G401.6 (cell line): ENCODE results near the gene MYT1.

ENCODE experiments used
- FAIRE-seq: peaks from 2 replicates; lab custom pipeline; 2012; peaks lifted over from hg19 to GRCh38; lab: Jason Lieb, UNC

The MYT1 gene

DNA sequence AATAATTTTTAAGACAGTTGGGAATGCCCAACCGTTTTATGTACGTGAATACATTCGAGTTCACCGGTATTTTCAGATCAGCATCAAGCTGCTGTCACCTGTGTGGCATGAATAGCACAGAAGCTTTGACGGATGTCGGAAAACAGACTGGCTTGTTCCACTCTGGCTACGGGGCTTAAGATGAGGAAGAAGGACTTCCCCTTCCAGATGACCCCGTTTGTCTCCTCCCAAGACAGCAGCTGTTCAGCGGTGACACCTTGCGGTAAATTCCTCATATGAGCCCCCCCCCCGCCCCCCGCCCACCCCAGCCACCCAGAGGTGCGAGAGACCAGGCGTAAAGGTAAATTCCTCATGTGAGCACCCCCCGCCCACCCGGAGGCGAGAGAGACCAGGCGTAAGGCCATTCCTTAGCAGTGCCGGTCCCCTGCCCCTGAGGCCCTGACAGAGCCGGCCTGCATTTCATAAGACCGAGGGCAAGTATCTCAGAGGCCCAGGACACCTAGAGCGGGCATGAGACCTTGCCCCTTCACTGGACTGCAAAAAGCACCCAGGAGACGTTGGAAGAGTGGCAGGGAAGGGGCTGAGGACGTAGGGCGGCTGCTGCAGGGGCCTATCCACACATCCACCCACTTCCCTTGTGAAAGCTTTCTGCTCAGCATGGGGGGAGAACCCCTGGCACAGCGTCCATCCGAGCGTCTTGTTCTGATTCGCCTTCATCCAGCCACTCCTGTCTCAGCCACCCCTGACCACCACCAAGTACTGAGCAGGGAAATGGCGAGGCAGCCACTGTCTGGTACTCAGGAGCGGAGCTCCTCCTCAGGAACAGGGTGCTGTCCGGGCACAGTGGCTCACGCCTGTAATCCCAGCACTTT lies 84.0 kb downstream of the MYT1 start:
- no peak for FAIRE-seq

DNA sequence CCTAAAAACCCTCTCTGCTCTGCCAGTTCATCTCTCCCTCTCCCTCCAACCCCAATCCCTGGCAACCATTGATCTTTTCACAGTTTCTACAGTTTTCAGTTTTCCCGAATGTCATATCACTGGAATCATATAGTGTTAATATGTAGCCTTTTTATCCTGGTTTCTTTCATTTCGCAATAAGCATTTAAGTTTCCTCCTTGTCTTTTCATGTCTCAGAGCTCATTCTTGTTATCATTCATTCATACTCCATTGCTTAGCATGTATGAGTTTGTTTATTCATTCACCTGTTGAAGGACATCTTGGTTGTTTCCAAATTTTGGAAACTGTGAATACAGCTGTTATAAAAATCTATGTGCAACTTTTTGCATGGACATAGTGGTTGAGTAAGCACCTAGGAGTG lies 85.8 kb downstream of the MYT1 start:
- no peak for FAIRE-seq

DNA sequence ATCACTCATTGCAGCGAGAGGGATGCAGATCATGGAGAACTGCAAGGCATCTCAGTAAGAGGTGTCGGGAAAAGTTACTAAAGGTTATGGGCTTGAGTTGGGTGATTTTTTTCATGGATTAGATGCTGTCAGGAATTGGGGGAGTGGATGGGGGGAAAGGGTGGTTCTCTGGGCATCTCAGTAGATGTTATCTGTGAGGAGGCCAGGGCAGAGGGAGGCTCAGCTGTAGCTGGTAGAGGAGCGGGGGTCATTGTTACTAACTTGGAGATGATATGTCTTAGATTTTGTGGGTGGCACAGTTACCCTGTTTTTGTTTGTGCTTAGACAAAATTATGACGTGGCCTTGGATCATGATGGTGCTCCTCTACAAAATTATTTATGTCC lies 88.7 kb downstream of the MYT1 start:
- no peak for FAIRE-seq

- FAIRE-seq, result no peak
These were observed 89.2 kb downstream of the MYT1 start for GRCh38 chr20:64253443-64253842.

GRCh38 chr20:64254156-64254555 lies 89.9 kb downstream of the MYT1 start:
- no peak for FAIRE-seq

- no peak for FAIRE-seq
These were observed 90.5 kb downstream of the MYT1 start for GRCh38 chr20:64254571-64255360.

DNA sequence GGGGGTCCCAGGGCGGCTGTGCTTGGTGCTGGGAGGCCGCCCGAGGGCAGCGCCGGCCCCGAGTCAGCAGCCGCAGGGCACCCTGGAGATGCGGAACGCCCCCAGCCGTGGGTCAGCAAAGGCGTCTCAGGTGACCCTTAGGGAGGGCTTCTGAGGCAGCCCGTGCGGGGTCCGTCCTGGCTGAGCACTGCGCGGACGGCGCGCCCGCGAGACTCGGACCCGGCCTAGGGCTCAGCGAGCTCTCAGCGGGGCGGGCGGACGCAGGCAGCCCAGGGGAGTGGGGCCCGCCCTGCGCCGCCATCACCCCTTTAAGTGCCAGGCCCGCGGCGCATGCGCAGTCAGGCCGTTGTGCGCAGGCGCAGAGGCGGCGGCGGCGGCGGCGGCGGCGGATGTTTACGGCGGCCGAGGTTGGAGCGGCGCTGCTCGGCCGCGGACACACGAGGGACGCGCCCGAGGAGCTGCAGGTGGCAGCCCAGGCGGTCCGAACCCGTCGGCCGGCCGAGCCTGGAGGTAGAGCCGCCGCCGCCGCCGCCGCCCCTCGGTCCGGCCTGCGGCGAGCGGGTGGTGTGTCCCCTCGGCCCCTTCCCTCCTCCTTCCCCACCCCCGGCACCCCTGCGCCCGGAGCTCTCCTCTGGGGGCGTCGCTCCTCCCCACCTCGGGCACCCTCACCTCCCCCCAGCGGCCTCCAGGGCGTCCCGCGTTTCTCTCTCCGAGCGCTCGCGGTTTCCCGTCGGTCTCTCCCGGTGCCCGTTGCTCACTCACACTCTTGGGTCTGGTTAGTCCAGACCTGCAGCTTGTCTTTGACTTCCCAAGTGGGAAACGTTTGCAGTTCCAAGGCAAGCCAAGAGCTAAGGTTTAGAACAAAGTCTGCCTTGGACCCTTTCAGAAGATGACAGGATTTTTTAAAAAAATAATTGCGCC lies 91.4 kb downstream of the MYT1 start, which contains the start of gene PCMTD2:
TSS of gene PCMTD2 (plus strand) at position 388 of the 921 bp plus-strand sequence. CDS start 4,218 bp downstream, outside the sequence.
- FAIRE-seq, result no peak

GRCh38 chr20:64256282-64256935 lies 92.2 kb downstream of the MYT1 start:
- FAIRE-seq, result no peak

- FAIRE-seq, result no peak
These were observed 93.0 kb downstream of the MYT1 start for GRCh38 chr20:64257107-64257757.

- no peak for FAIRE-seq
These were observed 94.0 kb downstream of the MYT1 start for GRCh38 chr20:64258071-64258823.

GRCh38 chr20:64260239-64260638 lies 96.0 kb downstream of the MYT1 start:
- no peak for FAIRE-seq

DNA sequence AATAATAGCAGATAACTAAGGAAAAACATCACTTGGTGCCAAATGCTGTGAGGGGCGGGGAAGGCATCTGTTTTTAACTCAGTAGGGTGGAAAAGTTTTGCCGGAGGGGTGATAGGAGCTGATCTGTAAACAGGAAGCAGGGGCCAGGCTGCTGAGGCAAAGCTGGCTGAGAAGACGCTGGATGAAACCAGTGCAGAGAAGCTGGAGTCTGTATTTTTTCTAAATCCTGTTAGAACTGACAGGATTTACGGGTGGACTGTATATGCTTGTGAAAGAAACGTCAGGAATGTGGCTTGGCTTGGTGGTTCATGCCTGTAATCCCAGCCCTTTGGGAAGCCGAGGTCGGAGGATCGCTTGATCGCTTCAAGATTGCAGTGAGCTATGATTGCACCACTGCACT lies 96.9 kb downstream of the MYT1 start:
- no peak for FAIRE-seq

GRCh38 chr20:64264091-64264490 lies 99.8 kb downstream of the MYT1 start:
- FAIRE-seq, result no peak

- FAIRE-seq, result no peak
These were observed 100.9 kb downstream of the MYT1 start for GRCh38 chr20:64265201-64265600.

DNA sequence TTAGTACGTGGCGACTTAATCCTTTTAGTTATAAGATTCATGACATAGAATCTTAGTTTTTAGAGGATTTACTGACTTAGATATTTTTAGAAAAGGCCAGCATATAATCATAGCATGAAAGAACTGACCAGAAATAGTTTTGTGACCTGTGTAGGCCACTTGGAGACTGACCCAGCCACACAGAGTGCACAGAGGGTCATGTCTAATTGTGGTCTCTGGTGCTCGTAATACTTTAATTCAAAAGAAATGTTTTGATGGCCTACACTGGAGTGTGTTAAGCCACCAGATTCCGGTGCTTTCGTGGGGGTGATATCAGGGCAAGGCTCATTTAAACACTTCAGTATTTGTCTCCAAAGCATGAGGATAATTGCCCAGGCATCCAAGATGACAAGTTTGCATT lies 102.7 kb downstream of the MYT1 start:
- no peak for FAIRE-seq

DNA sequence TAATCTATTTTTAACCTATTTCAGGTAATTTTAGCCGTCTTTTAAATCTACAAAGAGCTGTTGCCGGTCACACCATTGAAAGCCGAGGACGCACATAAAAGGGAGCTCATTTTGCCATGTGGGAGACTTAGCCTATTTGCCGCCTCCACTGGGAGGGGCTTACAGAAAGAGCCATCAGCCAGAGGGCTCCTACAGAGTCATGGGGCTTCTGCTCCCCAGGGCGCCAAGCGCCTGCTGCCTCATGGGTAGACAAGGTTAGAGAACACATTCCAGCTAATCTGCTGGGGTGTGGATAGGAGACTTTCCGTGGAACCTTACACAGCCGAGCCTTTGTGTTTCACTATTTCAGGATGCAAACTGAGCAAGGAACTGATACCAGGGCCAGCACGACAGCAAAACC lies 103.9 kb downstream of the MYT1 start:
- FAIRE-seq, result no peak

DNA sequence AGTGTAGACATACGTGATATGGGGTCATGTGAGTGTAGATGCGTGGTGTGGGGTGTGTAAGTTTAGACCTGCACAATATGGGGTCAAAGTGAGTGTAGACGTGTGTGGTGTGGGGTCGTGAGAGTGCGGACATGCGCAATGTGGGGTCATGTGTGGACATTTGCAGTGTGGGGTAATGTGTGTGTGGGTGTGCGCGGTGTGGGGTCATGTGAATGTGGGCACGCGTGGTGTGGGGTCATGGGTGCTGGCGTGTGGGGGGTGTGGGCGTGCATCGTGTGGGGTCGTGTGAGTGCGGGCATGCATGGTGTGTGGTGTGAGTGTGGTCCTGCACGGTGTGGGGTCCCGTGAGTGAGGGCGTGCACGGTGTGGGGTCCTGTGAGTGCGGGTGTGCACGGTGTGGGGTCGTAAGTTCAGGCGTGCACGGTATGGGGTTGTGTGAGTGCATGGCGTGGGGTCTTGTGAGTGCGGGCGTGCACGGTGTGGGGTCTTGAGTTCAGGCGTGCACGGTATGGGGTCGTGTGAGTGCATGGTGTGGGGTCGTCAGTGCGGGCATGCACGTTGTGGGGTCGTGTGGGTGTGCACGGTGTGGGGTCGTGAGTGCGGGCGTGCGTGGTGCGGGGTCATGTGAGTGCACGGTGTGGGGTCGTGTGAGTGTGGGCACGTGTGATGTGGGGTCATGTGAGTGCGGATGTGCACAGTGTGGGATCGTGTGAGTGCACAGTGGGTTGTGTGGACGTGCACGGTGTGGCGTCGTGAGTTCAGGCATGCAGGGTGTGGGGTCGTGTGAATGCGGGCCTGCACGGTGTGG lies 105.6 kb downstream of the MYT1 start:
- no peak for FAIRE-seq

- no peak for FAIRE-seq
These were observed 107.4 kb downstream of the MYT1 start for GRCh38 chr20:64271636-64272035.

DNA sequence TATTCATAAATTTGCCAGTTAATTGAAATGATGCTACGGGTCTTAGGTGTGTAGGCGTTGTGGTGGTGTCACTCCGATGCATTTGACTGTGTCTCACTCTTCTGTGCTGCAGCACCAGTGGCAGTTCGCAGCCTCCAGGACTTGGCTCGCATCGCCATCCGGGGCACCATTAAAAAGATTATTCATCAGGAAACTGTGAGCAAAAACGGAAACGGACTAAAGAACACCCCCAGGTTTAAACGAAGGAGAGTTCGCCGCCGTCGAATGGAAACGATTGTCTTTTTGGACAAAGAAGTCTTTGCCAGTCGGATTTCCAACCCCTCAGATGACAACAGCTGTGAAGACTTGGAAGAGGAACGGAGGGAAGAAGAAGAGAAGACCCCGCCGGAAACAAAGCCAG lies 108.9 kb downstream of the MYT1 start:
- FAIRE-seq, result no peak

- FAIRE-seq, result no peak
These were observed 112.6 kb downstream of the MYT1 start for GRCh38 chr20:64276817-64277216.
